Measurements from ENCODE around the gene PCCA.
"Not testable (repeated sequence)": the region's sequence is repeated elsewhere in the genome, so short reads cannot be mapped to it uniquely, and the experiment has no call there.

Gene PCCA

GRCh38 chr13:100518394-100519062 lies 429.6 kb downstream of the PCCA start:
- no peak for DNase-seq

GRCh38 chr13:100519626-100520025 lies 430.7 kb downstream of the PCCA start:
- DNase-seq = no peak

- peak; percentile 82 for DNase-seq
Measured at GRCh38 chr13:100520936-100521850, 432.3 kb downstream of the PCCA start.

GRCh38 chr13:100521851-100522617 lies 433.1 kb downstream of the PCCA start:
- peak; percentile 78 for DNase-seq

GRCh38 chr13:100522618-100523309 lies 433.9 kb downstream of the PCCA start:
- DNase-seq = peak; percentile 59

GRCh38 chr13:100523411-100523810 lies 434.5 kb downstream of the PCCA start:
- DNase-seq = peak; percentile 81

- DNase-seq = no peak
Measured at GRCh38 chr13:100523981-100524386, 435.1 kb downstream of the PCCA start.

- not testable (repeated sequence) for DNase-seq
Measured at GRCh38 chr13:100524688-100525087, 435.8 kb downstream of the PCCA start.

- DNase-seq = no peak
Measured at GRCh38 chr13:100525453-100526317, 436.8 kb downstream of the PCCA start.

- peak; percentile 59 for DNase-seq
Measured at GRCh38 chr13:100526318-100527000, 437.6 kb downstream of the PCCA start.

- DNase-seq = no peak
Measured at GRCh38 chr13:100527644-100528043, 438.8 kb downstream of the PCCA start.

GRCh38 chr13:100528353-100528752 lies 439.5 kb downstream of the PCCA start:
- no peak for DNase-seq

- DNase-seq = no peak
Measured at GRCh38 chr13:100528820-100529219, 439.9 kb downstream of the PCCA start.

GRCh38 chr13:100529666-100530377 lies 440.9 kb downstream of the PCCA start:
- no peak for DNase-seq

GRCh38 chr13:100530671-100531213 lies 441.8 kb downstream of the PCCA start:
- peak; percentile 60 for DNase-seq

GRCh38 chr13:100532090-100532766 lies 443.3 kb downstream of the PCCA start:
- DNase-seq = no peak

- DNase-seq = no peak
Measured at GRCh38 chr13:100532836-100533435, 444.0 kb downstream of the PCCA start.

- DNase-seq = peak; percentile 2
Measured at GRCh38 chr13:100533588-100534041, 444.7 kb downstream of the PCCA start.

Measured in retina (tissue), 1 donor.